Lower leg skin (tissue), 4 donors: Measurements from ENCODE around the gene PPP1R17. TPM values are rescaled to one million over a fixed set of nuclear protein-coding genes. Genes with fewer than 3 reads are reported as not detected.

ENCODE experiments used
- DNase-seq, 2 donors: peaks; one replicate each; pipeline ENCODE4 v3.0.0-alpha.2; 2019; ENCODE audit warnings: low spot score in 2 of 2
- H3K4me3 ChIP-seq: fragments of 200-600 bp; sonication (generic); 2 replicates; pipeline ENCODE4 v1.5.1; 2017; ENCODE audit warnings: mild to moderate bottlenecking, low read depth; ENCODE audit not compliant: poor library complexity, severe bottlenecking
- CTCF ChIP-seq, 3 donors: fragments of 450-650 bp; IDR thresholded peaks; one replicate each; pipeline ENCODE4 v1.5.1; 2016; ENCODE audit warnings: antibody characterized with exemption in 3 of 3, mild to moderate bottlenecking in 3 of 3, moderate library complexity in 2 of 3
- POLR2A ChIP-seq, 2 donors: fragments of 450-650 bp; IDR thresholded peaks; one replicate each; pipeline ENCODE4 v1.6.1; 2016 to 2017; ENCODE audit warnings: antibody characterized with exemption in 2 of 2, mild to moderate bottlenecking in 1 of 2, moderate library complexity in 1 of 2
- WGBS, 2 donors: methylation state at CpG; one replicate each; pipeline ENCODE4 v1.1.5; 2018; 5-methylcytosine and 5-hydroxymethylcytosine counted together
- intact Hi-C: fragments of 100-400 bp; cut with DNase I; formaldehyde crosslinking; loops from one replicate; pipeline ENCODE4 v1.15.0; 2023; ENCODE audit warnings: low total_unique reads
- total RNA-seq, 4 donors: library from RNA; depleted of rRNA; stranded (reverse); fragments of >200 nt; gene quantifications; one replicate each; pipeline ENCODE4 v1.1.0, GENCODE V29; 2016

Gene PPP1R17
- total RNA-seq, 4 donors from 2014 or later: not detected

DNA sequence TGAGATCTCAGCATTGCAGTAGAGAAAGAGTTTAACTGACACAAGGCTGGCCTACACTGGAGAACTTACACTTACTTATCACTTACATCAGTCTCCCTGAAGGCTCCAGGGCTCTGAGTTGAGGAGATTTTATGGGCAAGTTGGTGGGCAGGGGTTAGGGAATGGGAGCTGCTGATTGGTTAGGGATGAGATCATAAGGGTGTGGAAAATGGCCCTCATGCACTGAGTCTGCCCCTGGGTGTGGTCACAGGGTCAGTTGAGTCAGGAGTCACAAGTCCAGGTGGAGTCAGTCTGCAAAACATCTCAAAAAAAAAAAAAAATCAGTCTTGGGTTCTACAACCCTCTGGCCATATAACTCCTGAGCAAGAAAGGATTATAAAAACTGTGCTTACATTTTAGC, 60.5 kb downstream of the PPP1R17 start:
- DNase-seq: no peak
- H3K4me3 ChIP-seq: no peak overlapping the region
- TF ChIP-seq CTCF (IDR thresholded peaks at IDR 0.05) (no peak), POLR2A (IDR thresholded peaks at IDR 0.05) (no peak)
- intact Hi-C loops: loop anchor here (10.0 kb wide), 1 partner anchor 417 kb away; no protein-coding TSS in a partner anchor

GRCh38 chr7:31748084-31748483, 61.1 kb downstream of the PPP1R17 start:
- WGBS, 2 donors: 84 to 93% methylated on average over 1 of the region's 1 CpG

GRCh38 chr7:31751726-31752125, 64.7 kb downstream of the PPP1R17 start:
- intact Hi-C loops: no loop called here
- no peak for TF ChIP-seq CTCF (IDR thresholded peaks at IDR 0.05)
- no peak for TF ChIP-seq POLR2A (IDR thresholded peaks at IDR 0.05)
- DNase-seq: no peak
- H3K4me3 ChIP-seq: no peak overlapping the region
- 80 to 82% methylated on average over 4 of the region's 4 CpGs for WGBS, 2 donors

More at GRCh38 chr7:31748084-31748483, 61.1 kb downstream of the PPP1R17 start:
- no peak overlapping the region for H3K4me3 ChIP-seq
- no peak for TF ChIP-seq CTCF (IDR thresholded peaks at IDR 0.05)
- no peak for TF ChIP-seq POLR2A (IDR thresholded peaks at IDR 0.05)
- no peak for DNase-seq
- intact Hi-C loops: loop anchor here (10.0 kb wide), 1 partner anchor 417 kb away; no protein-coding TSS in a partner anchor

Other genes with a start within 250 kb of the PPP1R17 start
- 10 to 100 TPM in 2 of 4 donors, 1 to 10 TPM in 1, under 1 TPM in 1; 0.63 to 17.4 (median 9.6) TPM for gene ITPRID1, start 173.1 kb upstream of the PPP1R17 start, total RNA-seq